ENCODE measurements around the gene SMIM5.

The SMIM5 gene

GRCh38 chr17:75604034-75604695, 29.1 kb upstream of the SMIM5 start:
- no peak for DNase-seq

GRCh38 chr17:75605790-75606189, 27.4 kb upstream of the SMIM5 start:
- DNase-seq = no peak

GRCh38 chr17:75607086-75607485, 26.1 kb upstream of the SMIM5 start:
- DNase-seq = no peak

GRCh38 chr17:75610103-75610984, 22.9 kb upstream of the SMIM5 start:
- DNase-seq = no peak

- no peak for DNase-seq
Observed at GRCh38 chr17:75611851-75612429, 21.3 kb upstream of the SMIM5 start.

GRCh38 chr17:75612906-75613626, 20.2 kb upstream of the SMIM5 start:
- no peak for DNase-seq

- DNase-seq = no peak
Observed at GRCh38 chr17:75614006-75614405, 19.2 kb upstream of the SMIM5 start.

- DNase-seq = no peak
Observed at GRCh38 chr17:75614556-75615270, 18.5 kb upstream of the SMIM5 start.

- no peak for DNase-seq
Observed at GRCh38 chr17:75615301-75615700, 17.9 kb upstream of the SMIM5 start.

GRCh38 chr17:75616521-75617122, 16.6 kb upstream of the SMIM5 start:
- no peak for DNase-seq

- DNase-seq = no peak
Observed at GRCh38 chr17:75617218-75617617, 16.0 kb upstream of the SMIM5 start.

GRCh38 chr17:75617675-75618074, 15.6 kb upstream of the SMIM5 start:
- DNase-seq = no peak

- DNase-seq = peak in 1 of 2 experiments; percentile 15
Observed at GRCh38 chr17:75619506-75620431, 13.5 kb upstream of the SMIM5 start.

- no peak for DNase-seq
Observed at GRCh38 chr17:75621489-75621888, 11.7 kb upstream of the SMIM5 start.

GRCh38 chr17:75622076-75622475, 11.2 kb upstream of the SMIM5 start:
- DNase-seq = no peak

GRCh38 chr17:75622771-75623273, 10.4 kb upstream of the SMIM5 start:
- DNase-seq = no peak

GRCh38 chr17:75623386-75623785, 9.8 kb upstream of the SMIM5 start:
- DNase-seq = no peak

GRCh38 chr17:75624021-75624420, 9.2 kb upstream of the SMIM5 start:
- no peak for DNase-seq

- DNase-seq = no peak
Observed at GRCh38 chr17:75624714-75625345, 8.4 kb upstream of the SMIM5 start.

- DNase-seq = no peak
Observed at GRCh38 chr17:75625813-75626486, 7.3 kb upstream of the SMIM5 start.

All from SW 1271 (cell line).